Fibroblast of lung (primary cell): ENCODE results near the gene HHIPL1. TPM values are rescaled to one million over a fixed set of nuclear protein-coding genes. Genes with fewer than 3 reads are reported as not detected.

ENCODE experiments used
- DNase-seq, 2 donors: peaks; one replicate each; pipeline versions ENCODE4 v3.0.0 to v3.0.0-alpha.2; 2010; ENCODE audit warnings: low read depth in 2 of 2
- H2AFZ ChIP-seq: 2 replicates; pipeline ENCODE4 v1.5.1; 2012; ENCODE audit warnings: low read length, control low read depth, inconsistent platforms
- H3K27ac ChIP-seq: 2 replicates; pipeline ENCODE4 v1.5.1; 2011; ENCODE audit warnings: low read length, control low read depth; ENCODE audit not compliant: insufficient read depth
- H3K27me3 ChIP-seq: 2 replicates; pipeline ENCODE4 v1.5.1; 2011; ENCODE audit warnings: mild to moderate bottlenecking, low read length; ENCODE audit not compliant: control insufficient read depth, insufficient read depth
- H3K36me3 ChIP-seq: 2 replicates; pipeline ENCODE4 v1.5.1; 2011; ENCODE audit warnings: low read length; ENCODE audit not compliant: control insufficient read depth, insufficient read depth
- H3K4me1 ChIP-seq: 2 replicates; pipeline ENCODE4 v1.5.1; 2011; ENCODE audit warnings: low read length; ENCODE audit not compliant: control insufficient read depth, insufficient read depth; ENCODE audit errors: extremely low read depth
- H3K4me2 ChIP-seq: 2 replicates; pipeline ENCODE4 v1.5.1; 2011; ENCODE audit warnings: low read length, control low read depth; ENCODE audit not compliant: insufficient read depth; ENCODE audit errors: extremely low read depth
- H3K4me3 ChIP-seq, 4 experiments: fragments of 200-600 bp in 1 of 4; sonication (generic) in 1 of 4; replicated peaks in 1 of 4; 2 replicates each; pipeline ENCODE4 v1.5.1; 2011 to 2016; ENCODE audit warnings: low read length in 4 of 4, low read depth in 3 of 4, mild to moderate bottlenecking in 3 of 4, control low read depth in 2 of 4, inconsistent platforms in 1 of 4, mixed read lengths in 1 of 4; ENCODE audit not compliant: insufficient read depth in 1 of 4; ENCODE audit errors: control extremely low read depth in 1 of 4
- H3K79me2 ChIP-seq: 2 replicates; pipeline ENCODE4 v1.5.1; 2012; ENCODE audit warnings: mild to moderate bottlenecking, low read length, inconsistent platforms; ENCODE audit not compliant: control insufficient read depth, insufficient read depth
- H3K9ac ChIP-seq: 2 replicates; pipeline ENCODE4 v1.5.1; 2011; ENCODE audit warnings: mild to moderate bottlenecking, low read length, control low read depth; ENCODE audit not compliant: insufficient read depth
- H3K9me3 ChIP-seq: 2 replicates; pipeline ENCODE4 v1.5.1; 2012; ENCODE audit warnings: low read depth, low read length; ENCODE audit not compliant: control insufficient read depth, insufficient read depth
- H4K20me1 ChIP-seq: 2 replicates; pipeline ENCODE4 v1.5.1; 2011; ENCODE audit warnings: low read length; ENCODE audit not compliant: control insufficient read depth, insufficient read depth; ENCODE audit errors: extremely low read depth
- CTCF ChIP-seq, 2 donors: IDR thresholded peaks in 1 of 2; conservative IDR thresholded peaks in 1 of 2; 1 replicate in 1 of 2; 2 replicates in 1 of 2; pipeline ENCODE4 v1.5.1; 2011 to 2012; ENCODE audit warnings: low read length in 2 of 2, control low read depth in 1 of 2, inconsistent platforms in 1 of 2, low read depth in 1 of 2, mild to moderate bottlenecking in 1 of 2
- EZH2 ChIP-seq: IDR thresholded peaks from 2 replicates; pipeline ENCODE4 v1.5.1; 2012; ENCODE audit warnings: low read length, control low read depth, mild to moderate bottlenecking; ENCODE audit errors: missing control alignments
- polyA plus RNA-seq, 2 donors: library from polyadenylated mRNA; depleted of rRNA in 1 of 2; stranded (reverse) in 1 of 2; unstranded in 1 of 2; fragments of >200 nt; gene quantifications; 2 replicates each; pipeline ENCODE4 v1.2.1, GENCODE V29; 2011 to 2012; ENCODE audit warnings: missing spikeins in 1 of 2
- total RNA-seq: library from RNA; depleted of rRNA; stranded (reverse); fragments of >200 nt; gene quantifications from 2 replicates; pipeline ENCODE4 v1.2.1, GENCODE V29; 2014

Gene HHIPL1
- total and polyA plus RNA-seq, 2 donors (not counting 1 experiment from before 2014, with no cell fraction given): 1.5 to 9.9 TPM

GRCh38 chr14:99706107-99706900 lies 61.4 kb downstream of the HHIPL1 start:
- no peak overlapping the region for H3K4me3 ChIP-seq
- H3K4me2 ChIP-seq: no peak overlapping the region
- H3K4me1 ChIP-seq: no peaks in the 10 kb centered on the region
- DNase-seq: no peak
- H4K20me1 ChIP-seq: no peaks in the 10 kb centered on the region
- TF ChIP-seq CTCF (conservative IDR thresholded peaks at IDR 0.05 in 1 of 2, IDR thresholded peaks at IDR 0.05 in 1 of 2; ENCODE audit: low read depth in 1 of 2, low read length in 2 of 2): no peak
- TF ChIP-seq EZH2: no peak
- no peaks in the 10 kb centered on the region for H3K27me3 ChIP-seq
- H3K9me3 ChIP-seq: no peaks in the 10 kb centered on the region
- no peaks in the 10 kb centered on the region for H3K79me2 ChIP-seq
- H3K27ac ChIP-seq: no peak overlapping the region
- no peaks in the 10 kb centered on the region for H3K36me3 ChIP-seq
- H3K9ac ChIP-seq: no peak overlapping the region
- no peak overlapping the region for H2AFZ ChIP-seq

- Histone ChIP-seq H3K27ac (no peak overlapping the region), H3K9ac (no peak overlapping the region), H3K36me3 (no peaks in the 10 kb centered on the region), H3K79me2 (no peaks in the 10 kb centered on the region), H4K20me1 (no peaks in the 10 kb centered on the region), H3K4me1 (no peaks in the 10 kb centered on the region), H3K9me3 (no peaks in the 10 kb centered on the region), H3K4me3 (no peak overlapping the region), H3K27me3 (no peaks in the 10 kb centered on the region), H2AFZ (no peak overlapping the region), H3K4me2 (no peak overlapping the region)
- no peak for DNase-seq
- TF ChIP-seq EZH2 (no peak), CTCF (conservative IDR thresholded peaks at IDR 0.05 in 1 of 2, IDR thresholded peaks at IDR 0.05 in 1 of 2; ENCODE audit: low read depth in 1 of 2, low read length in 2 of 2) (no peak)
Observed at GRCh38 chr14:99707420-99707819, 62.5 kb downstream of the HHIPL1 start.

GRCh38 chr14:99707921-99708320 lies 63.0 kb downstream of the HHIPL1 start:
- no peaks in the 10 kb centered on the region for H3K9me3 ChIP-seq
- H3K9ac ChIP-seq: no peak overlapping the region
- no peak overlapping the region for H3K27ac ChIP-seq
- no peak overlapping the region for H3K4me3 ChIP-seq
- no peak overlapping the region for H3K4me2 ChIP-seq
- H4K20me1 ChIP-seq: no peaks in the 10 kb centered on the region
- no peak overlapping the region for H2AFZ ChIP-seq
- TF ChIP-seq EZH2: no peak
- no peak for TF ChIP-seq CTCF (conservative IDR thresholded peaks at IDR 0.05 in 1 of 2, IDR thresholded peaks at IDR 0.05 in 1 of 2; ENCODE audit: low read depth in 1 of 2, low read length in 2 of 2)
- no peaks in the 10 kb centered on the region for H3K79me2 ChIP-seq
- H3K4me1 ChIP-seq: no peaks in the 10 kb centered on the region
- no peaks in the 10 kb centered on the region for H3K27me3 ChIP-seq
- no peak for DNase-seq
- no peaks in the 10 kb centered on the region for H3K36me3 ChIP-seq
